ENCODE data around the gene DLAT. TPM values are rescaled to one million over a fixed set of nuclear protein-coding genes. Genes with fewer than 3 reads are reported as not detected.

DLAT gene
- total RNA-seq, 4 donors from 2014 or later = 18.2 to 32.1 (median 19.9) TPM

GRCh38 chr11:112100462-112100861, 75.3 kb downstream of the DLAT start:
- 47 to 57% methylated on average over 2 of the region's 2 CpGs for WGBS, 2 donors
- no peaks in the 10 kb centered on the region for H3K4me1 ChIP-seq
- no peak for TF ChIP-seq EP300 (IDR thresholded peaks at IDR 0.05)

GRCh38 chr11:112103446-112103845, 78.2 kb downstream of the DLAT start:
- Histone ChIP-seq H3K36me3 (peaks cover 0 to 7% (median 0%) of the 10 kb centered on the region in 3 donors), H3K9me3 (no peaks in the 10 kb centered on the region), H3K27me3 (no peaks in the 10 kb centered on the region), H3K4me3 (no peak overlapping the region), H3K4me1 (no peaks in the 10 kb centered on the region), H3K27ac (no peak overlapping the region)
- no peak for DNase-seq (ENCODE audit: low spot score in 2 of 2)
- TF ChIP-seq CTCF (IDR thresholded peaks at IDR 0.05) (no peak), POLR2A (IDR thresholded peaks at IDR 0.05) (no peak), EP300 (IDR thresholded peaks at IDR 0.05) (no peak)
- 91 to 93% methylated on average over 6 of the region's 6 CpGs for WGBS, 2 donors

More at GRCh38 chr11:112100462-112100861, 75.3 kb downstream of the DLAT start:
- H3K27me3 ChIP-seq = no peaks in the 10 kb centered on the region
- H3K36me3 ChIP-seq = peaks cover 0 to 27% (median 0%) of the 10 kb centered on the region in 3 donors
- H3K9me3 ChIP-seq = no peaks in the 10 kb centered on the region
- no peak for DNase-seq (ENCODE audit: low spot score in 2 of 2)
- no peak overlapping the region for H3K4me3 ChIP-seq
- H3K27ac ChIP-seq = no peak overlapping the region

GRCh38 chr11:112106070-112106469, 80.9 kb downstream of the DLAT start:
- Histone ChIP-seq H3K4me3 (no peak overlapping the region), H3K9me3 (no peaks in the 10 kb centered on the region), H3K4me1 (no peaks in the 10 kb centered on the region), H3K27me3 (no peaks in the 10 kb centered on the region), H3K27ac (no peak overlapping the region), H3K36me3 (peaks cover 0 to 9% (median 0%) of the 10 kb centered on the region in 3 donors)
- 94 to 95% methylated on average over 8 of the region's 8 CpGs for WGBS, 2 donors
- no peak for TF ChIP-seq EP300 (IDR thresholded peaks at IDR 0.05)
- DNase-seq (ENCODE audit: low spot score in 2 of 2) = no peak

Small RNAs within 50 kb of the gene (small RNA-seq; reads per million reads assigned to genes)
- gene AP000907.3 (not detected), gene RNU6-893P (not detected)

Other genes with a start within 250 kb of the DLAT start
- 10 to 100 TPM; 26.7 to 35.1 (median 30.6) TPM for gene ALG9, start 153.8 kb upstream of the DLAT start, total RNA-seq
- gene FDXACB1, start 146.2 kb upstream of the DLAT start, total RNA-seq = 1 to 10 TPM; 1.1 to 3.0 (median 1.7) TPM
- 10 to 100 TPM; 25.3 to 29.3 (median 28.1) TPM for gene CFAP68, start 145.9 kb upstream of the DLAT start, total RNA-seq
- 100 to 1,000 TPM; 353 to 879 (median 645) TPM for gene CRYAB, start 113.6 kb upstream of the DLAT start, total RNA-seq
- gene HSPB2, start 112.7 kb upstream of the DLAT start, total RNA-seq = 1 to 10 TPM in 3 of 4 donors, under 1 TPM in 1; 0.21 to 5.0 (median 1.7) TPM
- 1 to 10 TPM in 2 of 4 donors, not detected in 2; 5.0 to 6.9 TPM for gene C11orf52, start 106.5 kb upstream of the DLAT start, total RNA-seq
- 10 to 100 TPM; 43.8 to 69.3 (median 49.5) TPM for gene DIXDC1, start 88.1 kb upstream of the DLAT start, total RNA-seq
- 1 to 10 TPM; 2.2 to 7.2 (median 3.8) TPM for gene PIH1D2, start 48.6 kb downstream of the DLAT start, total RNA-seq
- 10 to 100 TPM; 14.4 to 31.7 (median 17.2) TPM for gene NKAPD1, start 48.9 kb downstream of the DLAT start, total RNA-seq
- gene TIMM8B, start 61.3 kb downstream of the DLAT start, total RNA-seq = 10 to 100 TPM; 16.7 to 27.9 (median 26.7) TPM
- gene SDHD, start 61.5 kb downstream of the DLAT start, total RNA-seq = 100 to 1,000 TPM in 1 of 4 donors, 10 to 100 TPM in 3; 69.5 to 103 (median 88.3) TPM
- 10 to 100 TPM; 15.3 to 64.9 (median 33.5) TPM for gene IL18, start 138.7 kb downstream of the DLAT start, total RNA-seq
- gene TEX12, start 142.0 kb downstream of the DLAT start, total RNA-seq = 1 to 10 TPM in 1 of 4 donors, not detected in 3; 2.4 TPM
- gene BCO2, start 150.1 kb downstream of the DLAT start, total RNA-seq = 10 to 100 TPM in 3 of 4 donors, 1 to 10 TPM in 1; 5.1 to 31.2 (median 20.6) TPM
- 10 to 100 TPM; 24.3 to 40.0 (median 38.3) TPM for gene PTS, start 201.0 kb downstream of the DLAT start, total RNA-seq
- not detected for gene PLET1, start 235.5 kb downstream of the DLAT start, total RNA-seq

Data from tibial nerve (tissue), 4 donors.